ENCODE results near the gene RGPD6.
"Not testable (repeated sequence)": the region's sequence is repeated elsewhere in the genome, so short reads cannot be mapped to it uniquely, and the experiment has no call there.

DNA sequence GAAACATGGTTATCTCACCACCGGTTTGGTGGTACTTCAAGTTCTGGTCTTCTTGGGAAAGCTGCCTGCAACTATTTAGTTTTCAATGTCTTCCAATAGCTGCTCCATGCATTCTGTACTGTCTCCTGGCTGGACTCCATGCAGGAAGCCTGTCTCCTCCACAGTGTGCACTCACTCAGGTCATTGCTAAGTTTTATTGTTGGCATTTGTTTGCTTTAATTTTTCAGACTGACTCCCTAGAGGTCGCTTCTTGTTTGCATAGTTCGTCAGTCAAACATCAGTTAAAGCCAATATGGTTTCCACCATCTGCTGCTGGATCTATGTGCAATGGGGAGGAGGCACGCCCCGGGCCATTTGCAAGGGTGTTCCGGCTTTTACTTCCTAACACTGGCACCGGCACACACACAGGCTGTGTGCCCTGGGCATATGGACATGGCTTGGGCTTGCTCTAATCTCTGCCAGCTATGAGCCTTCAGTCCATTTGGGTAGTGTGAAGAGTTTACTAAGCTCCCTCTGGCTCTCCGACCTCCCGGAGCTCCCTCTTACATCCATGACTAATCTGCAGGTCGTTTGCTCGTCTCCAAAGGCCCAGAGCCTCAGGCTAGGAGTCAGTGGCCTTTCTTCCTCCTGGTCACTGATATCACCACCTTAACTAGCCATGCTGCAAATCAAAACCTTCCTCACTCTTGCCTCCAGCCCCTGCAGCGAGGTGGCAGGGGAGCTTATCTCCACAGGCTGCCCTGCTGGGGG lies 2.4 kb upstream of the RGPD6 start:
- not testable (repeated sequence) for TF ChIP-seq POLR2A (IDR thresholded peaks at IDR 0.05; ENCODE audit: extremely low read depth, insufficient read length)
- TF ChIP-seq, protein P1, sequence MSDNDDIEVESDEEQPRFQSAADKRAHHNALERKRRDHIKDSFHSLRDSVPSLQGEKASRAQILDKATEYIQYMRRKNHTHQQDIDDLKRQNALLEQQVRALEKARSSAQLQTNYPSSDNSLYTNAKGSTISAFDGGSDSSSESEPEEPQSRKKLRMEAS (IDR thresholded peaks at IDR 0.05; ENCODE audit: low read depth, low read length), result not testable (repeated sequence)

All from NB4 (cell line).